GM19023 (cell line): ENCODE measurements around the gene SIRPG.
"Not testable (repeated sequence)": the region's sequence is repeated elsewhere in the genome, so short reads cannot be mapped to it uniquely, and the experiment has no call there.

ENCODE experiments used
- ATAC-seq: cut with Tn5 transposase; IDR thresholded peaks from one replicate; pipeline ENCODE4 v1.9.1; 2021; ENCODE audit warnings: mild to moderate bottlenecking, moderate library complexity; ENCODE audit not compliant: unreplicated experiment

The SIRPG gene

DNA sequence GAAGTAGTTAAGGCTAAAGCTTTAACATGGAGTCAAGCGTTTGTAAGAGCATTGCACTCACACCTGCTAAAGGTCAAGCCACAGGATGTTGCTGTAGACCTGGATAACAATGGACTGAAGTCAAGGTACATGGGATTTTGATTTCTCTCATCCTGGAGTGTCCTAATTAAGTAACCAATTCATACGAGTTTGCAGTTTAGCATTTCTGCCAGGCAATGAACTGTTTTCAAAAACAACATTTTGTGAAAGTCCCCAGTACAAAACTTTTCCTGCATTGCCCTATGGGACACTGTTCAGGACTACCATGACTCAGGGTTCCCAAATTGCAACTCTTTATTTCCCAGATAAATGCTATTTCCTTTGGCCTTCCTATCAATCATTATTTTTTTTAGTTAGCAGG lies 20.4 kb downstream of the SIRPG start:
- ATAC-seq, result no peak

DNA sequence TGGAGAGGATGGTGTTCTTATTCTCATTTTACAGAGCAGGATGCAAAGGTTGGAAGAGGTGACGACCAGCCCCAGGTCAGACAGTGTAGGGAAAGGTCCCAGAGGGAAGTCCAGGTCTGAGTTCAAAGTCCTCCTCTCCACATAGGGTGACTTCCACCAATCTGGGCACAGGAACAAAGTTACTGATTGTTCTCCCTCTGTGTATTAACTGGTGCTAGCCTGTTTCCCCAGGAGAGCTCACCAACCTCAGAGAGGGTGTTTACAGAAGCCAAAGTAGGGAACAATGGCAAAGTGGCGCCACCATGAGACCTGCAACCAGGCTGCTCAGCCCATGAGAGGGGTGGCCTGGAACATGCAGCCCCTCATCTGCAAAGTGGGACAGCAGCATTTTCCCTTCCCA lies 21.0 kb downstream of the SIRPG start:
- ATAC-seq, result no peak

DNA sequence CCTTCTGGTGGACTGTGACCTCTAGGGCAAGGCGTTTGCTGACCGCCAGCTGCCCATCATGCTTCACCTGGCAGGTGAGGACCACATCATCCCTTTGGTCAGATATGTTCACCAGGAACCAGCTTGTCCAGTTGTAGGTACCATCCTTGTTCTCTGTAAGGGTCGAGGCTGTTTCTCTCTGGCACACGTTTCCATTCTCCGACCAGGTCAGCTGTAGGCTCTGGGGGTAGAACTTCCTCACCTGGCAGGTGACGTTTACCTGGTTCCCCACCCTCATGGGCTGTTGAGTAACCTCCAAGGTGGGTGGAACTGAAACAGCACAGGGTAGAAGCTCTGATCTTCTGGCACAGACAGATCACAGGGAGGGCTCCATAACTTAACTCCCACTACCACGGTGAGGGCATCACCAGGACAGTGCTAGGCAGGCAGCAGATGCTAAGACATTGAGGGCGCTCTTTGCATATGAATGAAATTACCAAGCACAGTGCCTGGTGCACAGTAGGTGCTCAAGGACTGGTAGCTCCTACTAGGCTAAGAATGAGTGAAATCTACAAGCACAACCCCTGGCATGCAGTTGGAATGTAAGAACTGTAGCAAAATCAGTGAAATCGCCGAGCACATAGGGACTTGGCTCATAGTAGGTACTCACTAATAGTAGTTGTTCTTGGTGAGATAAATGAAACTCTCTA lies 22.1 kb downstream of the SIRPG start:
- no peak for ATAC-seq

DNA sequence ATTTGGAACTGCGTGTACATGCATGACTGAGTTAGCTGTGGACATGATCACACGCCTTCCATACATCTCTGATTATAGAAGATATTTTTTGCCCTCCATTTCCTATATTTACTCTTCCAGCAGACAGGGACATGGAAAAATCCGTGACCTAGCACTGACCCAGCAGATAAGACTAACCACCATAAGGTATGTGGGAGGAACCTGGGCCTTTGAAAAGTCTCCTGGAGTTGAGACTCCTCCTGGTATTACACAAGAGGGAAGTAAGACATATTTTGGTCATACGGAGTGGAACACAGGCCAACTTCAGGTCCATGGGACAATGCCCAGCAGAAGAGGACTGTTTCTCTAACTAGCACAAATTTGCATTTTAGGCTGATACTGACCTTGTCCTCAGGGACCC lies 24.0 kb downstream of the SIRPG start:
- ATAC-seq, result no peak

DNA sequence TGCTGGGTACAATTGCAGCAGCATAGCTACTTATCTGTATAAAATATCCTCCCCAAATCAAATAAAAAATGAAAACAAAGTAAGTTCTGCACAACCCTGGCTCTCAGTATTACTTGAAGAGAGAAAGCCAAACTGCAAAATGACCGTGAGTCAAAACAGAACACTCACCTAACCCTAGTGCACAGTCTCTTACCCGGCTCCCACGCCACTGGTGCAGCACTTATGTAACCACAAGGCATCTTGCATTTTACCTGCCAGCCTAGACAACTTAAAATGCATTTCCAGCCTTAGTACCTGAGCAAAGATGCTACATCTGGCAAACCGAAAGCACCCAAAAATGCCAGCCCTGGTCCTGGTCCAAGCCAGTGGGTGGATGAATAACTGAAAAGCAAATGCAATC lies 25.4 kb downstream of the SIRPG start:
- ATAC-seq, result no peak

DNA sequence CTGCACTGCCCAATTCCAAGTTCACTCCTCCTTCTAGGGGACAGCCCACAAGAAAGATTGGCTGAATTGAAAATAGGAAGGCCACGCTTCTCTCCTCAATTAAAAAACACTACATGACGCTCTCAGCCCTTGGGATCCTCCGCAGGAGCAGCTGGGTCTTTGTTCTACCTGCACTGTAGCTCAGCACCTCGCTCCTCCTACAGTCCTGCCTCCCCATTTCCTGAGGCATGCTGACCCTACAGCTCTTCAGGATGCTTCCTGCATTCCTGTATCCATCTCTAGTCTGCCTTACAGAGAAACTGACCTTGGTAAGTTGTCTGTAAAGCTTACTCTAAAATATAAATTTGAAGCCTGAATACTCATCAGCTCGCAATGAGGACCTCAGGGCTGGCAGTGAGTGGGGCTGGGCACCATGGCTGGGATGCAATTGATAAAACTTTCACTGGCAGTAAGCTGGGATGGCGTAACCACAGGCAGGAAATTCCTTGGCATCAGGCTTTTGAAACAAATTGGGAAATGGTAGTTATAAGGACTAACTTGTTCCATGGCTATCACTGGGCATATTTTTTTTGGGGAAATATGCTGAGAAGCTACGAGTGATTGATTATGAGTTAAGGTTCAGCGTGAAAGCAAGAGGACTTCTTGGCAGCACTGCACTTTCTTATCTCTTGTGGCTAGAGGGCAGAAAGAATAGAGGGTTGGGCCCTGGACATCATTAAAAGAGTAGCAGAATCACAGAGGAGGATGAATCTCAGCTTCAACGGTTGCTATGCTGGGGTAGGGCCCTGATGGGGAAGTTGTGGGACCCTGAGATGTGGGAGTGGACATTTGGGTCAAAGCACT lies 26.0 kb downstream of the SIRPG start:
- no peak for ATAC-seq

DNA sequence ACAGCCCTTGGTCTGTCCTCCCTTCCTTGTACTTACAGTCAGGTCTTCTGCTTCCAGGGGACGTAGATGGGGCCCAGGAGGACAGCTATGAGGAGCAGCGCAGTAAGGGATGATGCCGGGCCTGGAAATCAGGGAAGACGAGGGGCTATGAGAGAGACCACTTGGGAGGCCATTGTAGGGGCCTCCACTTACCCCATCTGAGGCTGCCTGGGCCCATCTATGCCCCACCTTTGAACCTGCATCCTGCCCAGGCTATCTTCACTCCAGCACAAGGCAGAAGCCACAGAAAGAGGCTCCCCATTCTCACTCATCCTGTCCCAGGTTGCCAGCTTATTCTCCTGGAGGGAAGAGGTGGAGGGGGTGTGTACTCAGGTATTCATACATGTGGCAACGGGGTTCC lies 27.4 kb downstream of the SIRPG start:
- ATAC-seq, result no peak

DNA sequence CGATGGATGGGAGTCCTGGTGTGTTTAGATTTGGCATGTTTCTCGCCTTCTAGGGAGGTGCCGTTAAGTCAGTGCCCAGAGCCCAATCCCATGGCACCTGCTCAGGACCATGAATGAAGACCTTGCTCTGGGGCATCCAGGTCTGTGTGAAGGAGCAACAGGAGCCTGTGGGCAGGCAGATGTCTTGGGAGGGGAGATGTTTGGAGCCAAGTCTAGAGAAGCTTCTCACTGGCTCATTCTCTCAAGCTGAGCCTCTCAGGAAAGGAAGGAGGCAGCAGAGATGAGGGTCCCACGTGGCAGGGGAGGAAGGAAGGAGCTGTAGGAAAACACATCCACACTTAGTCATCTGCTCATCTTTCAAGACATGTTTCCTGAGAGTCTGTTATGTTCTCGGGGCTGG lies 28.3 kb downstream of the SIRPG start:
- no peak for ATAC-seq

DNA sequence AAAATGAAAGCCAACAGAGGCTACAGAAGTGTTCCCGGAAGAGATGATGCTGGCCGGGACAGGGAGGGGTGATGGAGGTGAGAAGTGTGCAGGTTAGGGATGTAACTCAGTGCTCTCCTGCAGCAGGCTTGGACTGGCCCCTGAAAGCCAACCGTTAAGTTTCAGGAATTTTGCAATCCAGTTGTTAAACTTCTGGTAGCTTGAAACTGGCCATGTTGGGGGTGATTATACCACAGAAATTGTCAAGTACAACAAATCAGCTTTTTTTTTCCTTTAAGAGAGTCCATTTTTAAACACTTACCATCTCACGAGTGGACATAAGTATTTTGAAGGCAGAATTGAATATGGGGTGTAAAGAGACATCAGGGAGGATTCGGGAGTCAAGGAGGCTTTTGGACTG lies 29.0 kb downstream of the SIRPG start:
- ATAC-seq, result no peak

DNA sequence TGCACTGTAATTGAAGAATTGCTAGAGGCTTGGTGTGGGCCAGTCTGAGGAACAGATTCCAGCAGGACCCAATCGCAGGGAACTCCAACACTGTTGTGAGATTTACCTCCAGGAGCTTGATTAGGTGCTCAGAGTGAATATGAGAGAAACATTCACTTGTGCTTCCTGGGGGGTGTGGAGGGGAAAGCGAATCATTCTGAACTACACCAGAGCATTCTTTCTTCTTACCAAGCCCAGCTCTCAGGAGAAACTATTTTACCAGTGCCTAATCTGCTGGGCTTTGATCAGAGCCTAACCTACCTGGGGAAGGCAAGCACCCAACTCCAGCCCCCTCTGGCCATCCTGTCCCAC lies 30.4 kb downstream of the SIRPG start:
- no peak for ATAC-seq

DNA sequence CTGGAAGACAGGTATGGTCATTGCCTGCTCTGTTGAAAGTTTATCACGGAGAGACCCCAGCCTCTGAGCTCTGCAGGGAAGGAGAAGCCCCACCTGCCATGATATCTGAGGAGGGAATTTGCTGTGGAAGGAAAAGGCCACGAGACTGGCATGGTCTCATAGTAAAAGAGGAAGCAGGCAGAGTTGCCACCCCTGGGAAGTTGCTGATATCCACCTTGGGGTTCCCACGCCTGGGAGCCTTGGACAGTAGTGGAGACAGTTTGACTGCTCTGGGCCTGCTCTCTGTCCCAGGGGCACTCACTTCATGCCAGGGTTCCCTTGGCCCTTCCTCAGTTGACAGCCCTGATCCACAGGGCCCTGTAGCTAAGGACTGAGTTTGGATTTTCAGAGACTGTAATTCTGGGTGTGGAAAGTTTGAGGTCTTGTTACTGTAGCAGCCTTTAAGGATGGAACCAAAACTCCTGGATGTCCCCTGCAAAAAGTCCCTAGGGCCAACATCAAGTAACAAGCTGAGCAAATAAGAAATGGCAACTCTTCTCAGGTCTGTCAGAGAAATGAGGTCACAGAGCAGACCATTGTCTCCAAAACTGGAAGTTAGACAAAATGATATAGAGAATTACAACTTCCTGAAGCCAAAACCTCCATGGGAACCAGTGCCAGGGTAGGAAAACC lies 30.9 kb downstream of the SIRPG start:
- no peak for ATAC-seq

DNA sequence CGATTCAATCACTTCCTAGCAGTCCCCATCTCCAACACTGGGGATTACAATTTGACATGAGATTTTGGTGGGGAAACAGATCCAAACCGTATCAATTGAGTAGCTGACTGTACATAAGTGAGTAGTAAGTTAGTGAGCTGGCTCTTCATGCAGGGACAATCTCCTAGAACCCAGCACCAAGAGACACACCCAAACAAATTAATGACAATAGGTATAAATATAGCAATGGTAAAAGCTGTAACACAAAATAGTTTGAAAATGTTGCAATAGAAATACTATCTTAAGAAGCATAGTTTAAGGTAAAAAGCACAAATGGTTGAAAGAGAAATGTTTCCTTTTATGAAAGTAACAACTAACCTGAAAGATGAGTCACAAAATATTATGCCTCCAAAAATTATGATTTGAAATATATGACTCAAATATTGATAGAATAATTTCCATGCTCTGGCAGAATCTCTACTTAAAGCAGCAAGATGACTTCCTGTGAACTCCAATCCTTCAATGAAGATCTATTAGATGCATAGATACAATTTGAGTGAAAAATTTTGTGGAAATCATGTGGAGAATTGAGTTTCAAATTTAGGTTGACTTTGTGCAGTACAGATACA lies 32.4 kb downstream of the SIRPG start:
- ATAC-seq, result no peak

DNA sequence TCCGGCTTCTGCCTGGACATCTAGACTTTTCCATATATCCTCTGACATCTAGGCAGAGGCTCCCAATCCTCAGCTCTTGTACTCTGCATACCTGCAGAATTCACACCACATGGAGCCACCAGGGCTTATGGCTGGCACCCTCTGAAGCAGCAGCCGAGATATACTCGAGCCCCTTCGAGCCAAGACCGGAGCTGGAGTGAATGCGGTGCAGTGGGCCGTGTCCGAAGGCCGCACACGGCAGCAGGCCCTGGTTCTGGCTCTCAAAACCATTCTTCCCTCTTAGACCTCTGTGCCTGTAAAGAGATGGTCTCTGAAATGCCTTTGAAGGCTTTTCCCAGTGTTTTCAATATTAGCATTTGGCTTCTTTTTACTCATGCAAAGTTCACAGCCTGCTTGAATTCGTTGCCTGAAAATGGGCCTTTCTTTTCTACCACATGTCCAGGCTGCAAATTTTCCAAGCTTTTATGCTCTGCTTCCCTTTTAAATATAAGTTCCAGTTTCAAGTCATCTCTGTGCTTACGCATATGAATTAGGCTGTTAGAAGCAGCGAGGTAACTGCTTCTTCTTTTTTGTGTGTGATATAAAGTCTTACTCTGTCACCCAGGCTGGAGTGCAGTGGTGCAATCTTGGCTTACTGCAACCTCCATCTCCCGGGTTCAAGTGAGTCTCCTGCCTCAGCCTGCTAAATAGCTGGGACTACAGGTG lies 33.9 kb downstream of the SIRPG start:
- ATAC-seq, result no peak

DNA sequence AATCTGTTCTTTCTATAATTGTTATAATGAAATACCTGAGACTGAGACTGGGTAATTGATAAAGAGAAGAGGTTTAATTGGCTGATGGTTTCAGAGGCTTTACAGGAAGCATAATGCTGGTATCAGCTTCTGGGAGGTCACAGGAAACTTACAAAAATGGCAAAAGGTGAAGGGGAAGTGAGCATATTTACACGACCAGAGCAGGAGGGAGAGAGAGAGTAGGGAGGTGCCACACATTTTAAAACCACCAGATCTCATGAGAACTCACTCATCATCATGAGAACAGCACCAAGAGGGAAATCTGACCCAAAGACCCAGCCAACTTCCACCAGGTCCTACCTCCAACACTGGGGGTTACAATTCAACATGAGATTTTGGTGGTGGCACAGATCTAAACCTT lies 35.1 kb downstream of the SIRPG start:
- no peak for ATAC-seq

DNA sequence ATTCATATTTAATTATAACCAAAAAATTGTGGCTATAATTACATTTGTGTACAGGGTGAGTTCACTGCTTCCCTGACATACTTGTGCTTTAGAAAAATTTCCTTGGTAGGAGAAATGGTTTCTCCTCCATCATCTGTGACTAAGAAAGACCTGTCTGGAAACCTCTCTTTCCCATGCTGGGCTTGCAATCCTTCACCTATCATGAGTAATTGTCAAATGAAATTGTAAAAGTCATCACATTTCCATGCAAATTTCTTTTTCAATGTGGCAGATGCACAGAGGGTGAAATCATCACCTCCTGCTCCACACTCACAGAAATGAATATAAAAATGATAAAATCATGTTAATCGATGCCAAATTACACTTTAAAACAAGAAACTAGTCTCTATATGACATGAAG lies 36.3 kb downstream of the SIRPG start:
- no peak for ATAC-seq

DNA sequence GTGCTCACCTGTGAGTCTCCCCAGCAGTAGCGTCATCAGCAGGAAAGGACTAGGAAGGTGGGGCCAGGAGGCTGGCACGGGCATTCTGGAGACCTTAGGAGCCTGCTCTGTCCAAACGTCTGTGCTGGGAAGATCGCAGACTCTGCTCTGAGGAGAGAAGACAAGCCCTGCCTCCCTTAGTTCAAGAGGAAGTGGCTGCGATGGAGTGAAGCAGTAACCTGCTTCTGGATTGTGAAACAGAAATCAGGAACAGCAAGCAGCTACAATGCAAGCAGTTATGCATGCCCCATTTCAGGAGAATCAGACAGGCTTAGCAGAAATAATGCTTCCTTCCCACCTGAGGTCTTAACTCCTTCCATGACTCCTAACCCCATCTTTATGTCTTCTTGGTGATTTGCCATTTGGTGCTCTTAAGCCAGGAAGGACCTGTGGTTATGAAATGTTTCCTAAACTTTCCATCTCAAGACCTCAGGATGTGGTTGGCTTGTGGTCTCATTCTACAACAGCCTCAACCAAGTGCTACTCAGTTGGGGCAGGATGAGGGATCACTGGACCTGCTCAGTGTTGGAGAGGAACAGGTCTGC lies 37.6 kb downstream of the SIRPG start, which contains the start of gene SIRPB1:
TSS of gene SIRPB1 (minus strand) at position 149 of the 584 bp plus-strand sequence. CDS start at position 84, 65 bp downstream.
- ATAC-seq, result no peak

DNA sequence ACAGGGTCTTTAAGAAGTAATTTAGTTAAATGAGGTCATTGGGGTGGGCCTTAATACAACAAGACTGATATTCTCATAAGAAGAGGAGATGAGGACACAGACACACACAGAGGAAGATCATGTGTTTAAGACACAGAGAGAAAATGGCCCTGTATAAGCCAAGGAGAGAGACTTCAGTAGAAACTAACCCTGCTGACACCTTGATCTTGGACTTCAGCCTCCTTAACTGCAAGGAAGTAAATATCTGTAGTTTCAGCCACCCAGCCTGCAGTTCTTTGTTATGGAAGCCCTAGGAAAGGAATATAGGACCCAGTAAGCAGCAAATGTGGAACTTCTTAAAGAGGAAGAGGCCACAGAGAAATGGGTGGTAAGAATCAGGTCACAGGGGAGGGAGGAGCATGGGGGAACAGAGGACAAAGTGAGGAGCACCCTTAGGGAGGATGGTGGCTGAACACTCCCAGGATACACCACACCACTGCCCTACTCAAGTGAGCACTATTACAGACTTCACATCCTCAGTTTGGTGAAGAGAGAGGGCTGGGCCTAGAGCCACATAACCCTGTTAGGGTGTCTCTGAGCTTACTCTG lies 38.5 kb downstream of the SIRPG start:
- no peak for ATAC-seq

DNA sequence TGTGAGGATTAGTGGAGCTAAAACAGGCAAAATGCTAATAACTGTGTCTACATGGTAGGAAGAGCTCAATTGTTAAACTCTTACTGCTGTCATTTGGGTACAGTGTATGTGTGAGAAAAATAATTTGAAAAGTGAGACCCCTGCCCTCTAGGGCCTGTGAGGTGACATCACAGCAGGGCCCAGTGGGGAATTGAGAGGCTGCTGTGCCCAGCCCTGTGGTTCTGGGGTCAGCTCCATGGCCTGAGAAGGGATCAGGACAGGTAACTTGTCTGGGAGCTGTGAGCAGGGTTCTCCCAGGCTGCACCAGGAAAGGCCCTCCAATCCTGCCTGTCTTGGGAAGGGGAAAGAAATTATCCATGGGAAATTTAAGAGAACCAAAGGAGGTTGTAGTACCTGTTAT lies 39.1 kb downstream of the SIRPG start:
- ATAC-seq, result no peak

DNA sequence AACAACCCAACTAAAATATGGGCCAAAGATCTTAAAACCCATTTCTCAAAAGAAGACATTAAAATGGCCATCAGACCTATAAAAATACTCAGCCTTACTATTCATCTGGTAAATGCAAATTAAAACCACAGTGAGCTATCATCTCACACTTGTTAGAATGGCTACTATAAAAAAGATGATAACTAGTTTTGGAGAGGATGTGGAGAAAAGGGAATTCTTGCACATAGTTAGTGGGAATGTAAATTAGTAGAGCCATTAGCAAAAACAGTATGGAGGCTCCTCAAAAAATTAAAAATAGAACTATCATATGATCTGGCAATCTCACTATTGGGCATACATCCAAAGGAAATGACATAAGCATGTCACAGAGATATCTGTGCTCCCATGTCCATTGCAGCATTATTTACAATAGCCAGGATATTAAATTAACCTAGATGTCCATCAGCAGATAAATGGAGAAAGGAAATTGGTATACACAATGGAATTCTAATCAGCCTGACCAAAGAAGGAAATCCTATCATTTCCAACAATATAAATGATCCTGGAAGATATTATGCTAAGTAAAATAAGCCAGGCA lies 40.6 kb downstream of the SIRPG start:
- ATAC-seq, result no peak

DNA sequence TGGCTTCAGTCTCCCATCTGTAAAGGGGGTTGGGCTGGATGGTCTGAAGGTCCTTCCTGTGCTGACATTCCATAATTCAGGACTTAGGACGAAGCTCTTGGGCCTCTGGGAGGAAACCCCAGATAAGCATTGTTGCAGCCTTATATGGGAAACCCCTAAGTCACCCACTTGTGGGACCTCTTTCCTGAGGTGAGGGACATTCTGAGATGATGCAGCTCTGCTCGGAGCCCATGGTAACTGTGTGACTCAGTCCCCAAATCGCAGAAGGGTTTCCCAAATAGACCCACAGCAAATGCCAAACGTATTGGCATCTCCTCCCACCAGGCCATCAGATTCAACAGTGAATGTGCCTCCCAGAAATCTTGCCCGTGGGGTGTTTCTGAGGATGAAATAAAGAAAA lies 47.2 kb downstream of the SIRPG start:
- ATAC-seq, result not testable (repeated sequence)
